ENCODE results near the gene BOC.
A peak's percentile ranks its signal among the peaks of the same experiment; 100 is the strongest.
"Not testable (repeated sequence)": the region's sequence is repeated elsewhere in the genome, so short reads cannot be mapped to it uniquely, and the experiment has no call there.

The BOC gene, protein sequence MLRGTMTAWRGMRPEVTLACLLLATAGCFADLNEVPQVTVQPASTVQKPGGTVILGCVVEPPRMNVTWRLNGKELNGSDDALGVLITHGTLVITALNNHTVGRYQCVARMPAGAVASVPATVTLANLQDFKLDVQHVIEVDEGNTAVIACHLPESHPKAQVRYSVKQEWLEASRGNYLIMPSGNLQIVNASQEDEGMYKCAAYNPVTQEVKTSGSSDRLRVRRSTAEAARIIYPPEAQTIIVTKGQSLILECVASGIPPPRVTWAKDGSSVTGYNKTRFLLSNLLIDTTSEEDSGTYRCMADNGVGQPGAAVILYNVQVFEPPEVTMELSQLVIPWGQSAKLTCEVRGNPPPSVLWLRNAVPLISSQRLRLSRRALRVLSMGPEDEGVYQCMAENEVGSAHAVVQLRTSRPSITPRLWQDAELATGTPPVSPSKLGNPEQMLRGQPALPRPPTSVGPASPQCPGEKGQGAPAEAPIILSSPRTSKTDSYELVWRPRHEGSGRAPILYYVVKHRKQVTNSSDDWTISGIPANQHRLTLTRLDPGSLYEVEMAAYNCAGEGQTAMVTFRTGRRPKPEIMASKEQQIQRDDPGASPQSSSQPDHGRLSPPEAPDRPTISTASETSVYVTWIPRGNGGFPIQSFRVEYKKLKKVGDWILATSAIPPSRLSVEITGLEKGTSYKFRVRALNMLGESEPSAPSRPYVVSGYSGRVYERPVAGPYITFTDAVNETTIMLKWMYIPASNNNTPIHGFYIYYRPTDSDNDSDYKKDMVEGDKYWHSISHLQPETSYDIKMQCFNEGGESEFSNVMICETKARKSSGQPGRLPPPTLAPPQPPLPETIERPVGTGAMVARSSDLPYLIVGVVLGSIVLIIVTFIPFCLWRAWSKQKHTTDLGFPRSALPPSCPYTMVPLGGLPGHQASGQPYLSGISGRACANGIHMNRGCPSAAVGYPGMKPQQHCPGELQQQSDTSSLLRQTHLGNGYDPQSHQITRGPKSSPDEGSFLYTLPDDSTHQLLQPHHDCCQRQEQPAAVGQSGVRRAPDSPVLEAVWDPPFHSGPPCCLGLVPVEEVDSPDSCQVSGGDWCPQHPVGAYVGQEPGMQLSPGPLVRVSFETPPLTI

DNA sequence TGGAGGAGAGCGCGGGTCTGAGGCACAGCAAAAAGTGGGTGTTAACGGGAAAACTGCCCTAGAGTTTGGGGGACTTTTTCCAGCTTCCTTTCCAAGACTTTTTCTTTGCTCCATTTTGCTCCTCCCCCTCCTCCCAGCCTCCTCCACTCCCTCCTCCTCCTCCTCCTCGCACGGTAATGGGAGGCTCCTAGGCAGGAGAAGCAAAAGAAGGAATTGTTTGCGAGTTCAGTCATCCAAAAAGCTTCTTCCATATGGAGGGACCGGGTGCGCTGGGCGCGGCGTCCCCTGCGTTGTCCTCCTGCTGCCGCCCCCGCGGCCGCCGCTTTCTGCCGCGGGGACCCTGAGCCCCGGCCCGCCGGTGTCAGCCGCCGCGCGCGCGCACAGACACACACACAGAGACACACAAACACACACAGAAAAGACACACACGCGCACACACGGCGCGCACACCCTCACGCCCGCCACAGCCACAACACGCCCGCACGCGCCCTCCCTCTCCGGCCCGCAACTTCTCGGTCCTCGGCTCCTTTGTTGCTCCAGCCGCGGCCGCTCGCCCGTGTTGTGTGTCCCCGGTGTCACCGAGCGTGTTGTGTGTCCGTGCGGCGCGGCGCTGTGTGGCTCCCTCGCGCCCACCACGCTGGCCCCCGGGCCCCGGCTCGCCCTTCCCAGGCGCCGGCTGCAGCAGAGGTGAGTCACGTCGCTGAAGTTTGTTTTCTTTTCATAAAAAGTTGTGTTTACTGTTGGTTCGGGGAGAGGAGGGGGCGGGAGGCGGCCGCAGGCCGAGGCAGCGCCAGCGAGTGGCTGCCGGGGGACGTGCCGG is at the start of gene BOC:
BOC (plus strand) TSS at position 228 of the 820 bp plus-strand sequence. CDS start 38,246 bp downstream, outside the sequence.
- DNase-seq (ENCODE audit: low spot score): peak; percentile 61

DNA sequence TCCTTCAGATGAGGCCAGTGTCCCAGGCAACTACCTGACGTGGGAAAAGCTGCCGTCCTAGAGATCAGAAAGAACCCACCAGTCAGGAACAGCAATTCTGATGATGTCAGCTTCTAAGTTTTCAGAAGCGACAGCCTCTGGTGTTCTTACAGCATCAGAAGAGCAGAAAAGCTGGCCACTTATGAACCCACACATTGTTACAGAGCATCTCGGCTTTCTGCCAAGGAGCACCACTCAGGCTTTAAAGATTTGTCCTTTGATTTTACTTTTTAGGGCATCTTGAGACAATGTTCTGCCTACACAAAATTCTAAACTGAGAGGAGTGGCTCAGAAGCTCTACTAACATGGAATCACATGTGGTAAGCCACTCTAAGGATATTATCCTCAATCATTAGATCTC is 49.7 kb upstream of the BOC start:
- DNase-seq (ENCODE audit: low spot score): no peak

DNA sequence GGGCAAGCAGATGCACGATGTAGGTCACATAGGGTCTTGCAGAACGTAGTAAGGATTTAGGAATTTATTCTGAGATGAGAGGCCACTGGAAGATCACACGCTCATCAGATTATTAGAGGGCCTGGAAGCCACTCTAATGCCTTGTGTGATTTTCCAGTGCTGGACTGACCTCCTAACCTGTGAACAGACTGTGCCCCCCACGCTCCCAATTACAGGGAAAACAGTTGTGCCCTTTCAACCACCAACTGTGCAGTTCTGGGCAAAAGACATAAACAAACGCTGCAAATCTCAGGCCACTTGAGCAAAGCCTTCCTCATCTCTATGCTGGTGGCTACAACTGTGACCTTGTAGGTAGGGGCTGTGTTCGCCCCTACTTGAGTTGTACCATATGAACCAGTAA is 48.2 kb upstream of the BOC start:
- no peak for DNase-seq (ENCODE audit: low spot score)

DNA sequence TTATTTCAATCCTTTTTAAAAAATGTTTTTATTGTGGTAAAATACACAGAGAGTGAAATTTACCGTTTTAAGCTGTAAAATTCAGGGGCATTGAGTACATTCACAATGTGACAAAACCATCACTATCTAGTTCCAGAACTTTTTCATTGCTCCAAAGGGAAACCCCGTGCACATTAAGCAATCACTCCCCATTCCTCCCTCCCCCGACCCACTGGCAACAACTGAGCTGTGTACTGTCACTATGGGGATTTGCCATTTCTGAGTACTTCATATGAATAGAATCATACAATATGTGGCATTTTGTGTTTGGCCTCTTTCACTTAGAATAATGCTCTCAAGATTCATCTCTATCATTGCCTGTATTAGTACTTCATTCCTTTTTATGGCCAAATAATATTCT is 45.5 kb upstream of the BOC start:
- no peak for DNase-seq (ENCODE audit: low spot score)

DNA sequence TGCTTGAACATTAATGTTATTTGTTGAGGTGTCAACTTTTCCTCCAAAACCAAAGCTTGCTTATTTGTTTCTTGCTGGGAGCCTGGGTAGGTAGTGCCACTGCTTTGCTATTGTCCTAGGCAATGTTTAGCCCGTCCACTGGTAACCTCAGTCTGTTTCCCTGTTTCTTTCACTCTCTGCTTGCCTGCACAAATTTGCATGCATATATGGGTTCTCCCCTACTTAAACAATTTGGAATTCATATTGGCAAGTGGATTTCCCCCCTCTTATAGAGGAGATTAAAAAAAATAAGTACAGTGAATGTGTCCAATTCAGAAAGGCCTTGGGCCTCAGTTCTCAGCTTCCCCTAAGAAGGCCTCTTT is 45.0 kb upstream of the BOC start:
- no peak for DNase-seq (ENCODE audit: low spot score)

DNA sequence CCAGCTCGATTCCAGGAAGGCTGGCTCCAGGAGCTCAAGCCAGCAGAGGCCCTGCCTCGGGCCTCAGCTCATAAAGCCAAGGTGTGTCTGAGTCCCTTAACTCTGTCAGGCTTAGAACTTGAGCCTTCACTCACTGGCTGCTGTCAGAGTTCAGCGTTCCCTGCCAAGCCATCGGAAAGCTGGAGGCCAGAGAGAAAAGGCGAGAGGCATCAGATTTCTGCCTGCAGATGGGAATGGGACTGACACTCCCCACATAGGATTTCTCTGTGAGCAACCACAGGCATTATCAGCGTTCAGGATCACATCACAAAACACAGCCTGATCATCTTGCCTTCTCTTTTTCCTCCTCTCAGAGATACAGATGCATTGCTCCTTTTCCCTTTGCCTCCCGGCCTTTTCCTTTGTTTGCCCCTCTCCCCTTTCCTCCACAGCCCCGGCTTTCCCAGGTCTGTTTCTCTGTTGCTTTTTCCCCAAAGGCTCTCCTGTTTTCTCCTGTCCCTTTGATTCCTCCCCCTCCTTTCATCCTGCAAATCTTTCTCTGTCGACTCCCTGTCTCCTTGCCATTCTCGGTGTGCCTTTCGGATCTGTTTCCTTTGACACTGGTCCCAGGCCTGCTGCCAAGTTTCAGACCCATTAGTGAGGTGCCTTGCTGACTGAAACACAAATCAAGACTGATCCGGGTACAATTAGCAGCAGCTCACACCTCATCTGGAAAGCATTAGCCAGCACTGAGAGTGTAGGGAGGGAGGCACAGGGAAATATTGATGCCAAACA is 44.5 kb upstream of the BOC start:
- DNase-seq (ENCODE audit: low spot score): no peak

DNA sequence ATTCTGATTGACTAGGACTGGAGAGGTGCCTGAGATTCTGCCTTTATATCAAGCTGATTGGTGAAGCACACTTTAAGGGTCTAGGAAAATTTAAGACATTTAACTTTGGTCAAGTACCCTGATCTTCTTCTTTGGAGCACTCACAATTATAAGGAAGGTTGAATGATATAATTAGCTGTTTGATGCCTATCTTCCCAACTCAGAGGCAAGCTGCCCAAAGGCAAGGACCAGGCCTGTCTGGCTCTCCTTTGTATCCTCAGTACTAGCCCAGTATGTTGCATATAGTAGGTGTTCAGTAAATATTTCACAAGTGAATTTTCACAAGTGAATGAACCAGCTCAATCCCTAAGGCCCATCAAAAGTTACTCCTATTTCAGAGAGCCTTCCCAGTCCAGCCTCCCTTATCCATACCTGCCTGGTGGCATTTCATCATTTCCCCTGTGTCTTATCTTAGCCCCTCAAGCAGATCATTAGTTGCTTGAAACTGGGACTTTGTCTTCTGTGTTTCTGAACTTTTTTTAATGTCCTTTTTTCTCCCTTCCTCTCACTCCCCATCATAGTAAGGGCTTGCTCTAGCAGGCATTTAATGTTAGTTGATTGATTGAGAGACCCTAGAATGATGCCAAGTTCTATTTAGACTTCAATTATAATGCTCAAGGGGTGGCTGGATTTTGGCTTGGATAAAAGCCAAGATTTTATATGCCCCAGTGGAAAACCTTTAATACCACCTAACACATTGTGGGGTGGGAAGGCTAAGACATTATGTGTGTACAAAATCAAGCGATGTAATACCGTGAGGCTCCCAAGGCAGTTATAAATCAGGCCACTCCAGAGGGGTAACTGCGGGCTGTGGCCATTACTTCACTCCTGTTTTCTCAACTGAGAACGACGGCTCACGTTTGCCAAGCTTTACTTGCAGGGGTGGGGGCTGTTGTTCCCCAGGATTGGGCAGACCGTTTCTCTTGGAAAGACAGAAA is 43.2 kb upstream of the BOC start:
- no peak for DNase-seq (ENCODE audit: low spot score)

DNA sequence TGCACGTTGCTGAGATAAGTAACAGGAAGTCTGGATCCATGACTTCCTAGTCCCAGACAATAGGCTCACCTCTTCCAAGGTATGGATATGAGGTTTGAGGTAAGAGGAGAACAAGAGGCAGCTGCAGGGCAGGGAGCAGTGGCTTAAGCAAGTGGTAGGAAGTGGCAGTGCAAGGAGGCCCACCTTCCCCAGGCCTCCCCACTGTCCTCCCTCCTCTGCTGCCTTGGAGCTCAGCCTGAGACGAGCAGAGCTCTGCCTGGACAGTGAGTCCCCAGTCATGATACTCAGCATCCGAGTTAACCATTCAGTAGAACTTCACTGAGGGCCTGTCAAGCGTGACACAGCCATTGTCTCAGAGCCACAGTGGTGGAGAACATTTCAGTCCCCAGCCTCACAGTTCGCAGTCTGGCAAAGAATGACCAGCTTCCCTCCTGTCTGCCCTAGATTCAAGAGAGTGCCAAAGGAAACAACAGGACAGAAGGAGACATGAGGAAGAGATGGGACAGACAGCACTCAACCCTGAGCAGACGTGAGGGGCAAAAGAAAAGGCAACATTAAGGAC is 41.4 kb upstream of the BOC start:
- no peak for DNase-seq (ENCODE audit: low spot score)

DNA sequence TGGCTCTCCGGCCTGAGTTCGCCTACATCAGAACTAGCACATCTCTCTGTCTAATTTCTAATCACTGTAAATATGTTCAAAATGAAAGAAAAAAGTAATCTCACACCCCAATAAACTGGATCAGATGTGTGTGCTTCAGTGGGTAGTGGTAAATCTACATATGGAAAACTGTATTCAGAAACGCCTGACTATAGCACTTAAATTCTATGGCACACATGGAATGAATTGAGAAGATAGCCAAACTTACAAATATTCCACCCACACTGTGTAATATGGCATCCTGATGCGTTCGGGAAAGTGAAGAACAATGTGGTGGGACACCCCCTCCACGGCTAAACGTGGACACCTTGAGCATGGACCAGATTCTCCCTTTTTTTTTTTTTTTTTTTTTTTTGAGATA is 40.6 kb upstream of the BOC start:
- DNase-seq (ENCODE audit: low spot score): no peak

DNA sequence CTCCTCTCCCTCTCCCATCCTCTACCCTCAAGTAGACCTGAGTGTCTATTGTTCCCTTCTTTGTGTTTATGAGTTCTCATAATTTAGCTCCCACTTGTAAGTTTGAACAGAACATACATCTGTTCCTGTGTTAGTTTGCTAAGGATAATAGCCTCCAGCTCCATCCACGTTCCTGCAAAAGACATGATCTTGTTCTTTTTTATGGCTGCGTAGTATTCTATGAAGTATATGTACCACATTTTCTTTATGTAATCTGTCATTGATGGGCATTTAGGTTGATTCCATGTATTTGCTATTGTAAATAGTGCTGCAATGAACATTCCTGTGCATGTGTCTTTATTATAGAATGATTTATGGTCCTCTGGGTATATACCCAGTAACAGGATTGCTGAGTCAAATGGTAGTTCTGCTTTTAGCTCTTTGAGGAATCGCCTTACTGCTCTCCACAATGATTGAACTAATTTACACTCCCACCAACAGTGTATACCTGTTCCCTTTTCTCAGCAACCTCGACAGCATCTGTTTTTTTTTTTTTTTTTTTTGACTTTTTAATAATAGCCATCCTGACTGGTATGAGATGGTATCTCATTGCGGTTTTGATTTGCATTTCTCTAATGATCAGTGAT is 39.6 kb upstream of the BOC start:
- not testable (repeated sequence) for DNase-seq (ENCODE audit: low spot score)

DNA sequence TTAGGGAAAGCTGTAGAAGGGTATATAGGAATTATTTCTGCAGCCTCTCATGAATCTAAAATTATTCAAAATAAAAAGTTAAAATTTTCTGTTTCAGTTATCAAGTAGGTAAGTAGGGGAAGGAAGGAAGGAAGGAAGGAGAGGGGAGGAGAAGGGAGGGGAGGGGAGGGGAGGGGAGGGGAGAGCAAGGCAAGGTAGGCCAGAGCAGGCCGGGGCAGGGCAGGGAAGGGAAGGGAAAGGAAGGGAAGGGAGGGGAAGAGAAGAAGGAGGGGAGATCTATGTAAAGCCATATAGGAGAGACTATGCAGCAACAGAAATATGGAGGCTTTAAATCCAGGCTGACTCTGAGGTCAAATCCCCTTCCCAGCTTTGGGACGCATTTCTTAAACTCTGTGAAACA is 38.3 kb upstream of the BOC start:
- no peak for DNase-seq (ENCODE audit: low spot score)

DNA sequence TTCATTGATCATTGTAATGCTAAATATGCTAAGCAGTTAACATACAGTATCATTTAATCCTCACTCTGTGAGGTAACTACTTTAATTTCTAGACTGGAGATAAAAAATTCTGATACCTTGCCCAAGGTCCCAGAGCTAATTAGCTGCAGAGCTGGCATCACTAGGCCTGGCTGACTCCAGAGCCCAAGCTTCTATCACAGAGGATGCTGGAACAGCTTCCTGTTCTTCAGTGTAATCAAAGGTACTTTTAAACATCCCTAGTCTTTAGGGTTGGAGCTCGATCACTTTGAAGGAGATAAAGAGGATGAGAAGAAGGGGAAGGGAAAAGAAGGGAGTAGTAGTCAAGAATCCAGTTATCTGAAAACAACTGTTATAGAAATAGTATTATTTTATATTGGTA is 37.1 kb upstream of the BOC start:
- no peak for DNase-seq (ENCODE audit: low spot score)

DNA sequence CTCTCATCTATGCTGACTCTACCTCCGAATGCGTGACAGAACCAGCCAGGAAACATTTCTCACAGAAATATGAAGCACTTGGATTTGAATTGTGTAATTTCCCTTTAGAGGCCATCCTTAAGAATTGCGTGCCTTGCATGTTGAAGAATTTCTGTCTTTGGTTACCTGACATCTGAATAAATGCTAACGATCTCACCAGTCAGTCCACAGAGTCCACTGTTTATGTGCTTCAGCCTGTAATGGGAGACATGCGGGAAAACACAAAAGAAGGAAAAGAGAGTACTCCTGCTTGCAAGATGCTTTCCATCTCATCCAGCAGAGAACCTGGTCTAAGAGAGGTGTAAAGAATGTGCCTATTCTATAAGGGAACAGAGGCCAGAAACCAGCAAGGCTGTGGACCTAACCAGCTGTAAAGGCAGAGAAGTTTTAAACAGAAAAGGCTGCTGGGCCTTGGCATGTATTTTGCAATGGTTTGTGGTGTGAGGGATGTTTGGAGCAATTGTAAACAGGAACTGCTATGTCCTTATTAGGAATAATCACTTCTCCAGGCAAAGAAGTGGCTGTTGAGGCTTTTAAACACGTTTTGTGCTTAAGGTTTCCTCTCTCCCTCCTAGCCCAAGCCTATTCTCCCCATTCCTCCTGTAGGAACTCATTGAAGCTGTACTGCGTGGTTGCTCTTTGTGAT is 36.4 kb upstream of the BOC start:
- no peak for DNase-seq (ENCODE audit: low spot score)

DNA sequence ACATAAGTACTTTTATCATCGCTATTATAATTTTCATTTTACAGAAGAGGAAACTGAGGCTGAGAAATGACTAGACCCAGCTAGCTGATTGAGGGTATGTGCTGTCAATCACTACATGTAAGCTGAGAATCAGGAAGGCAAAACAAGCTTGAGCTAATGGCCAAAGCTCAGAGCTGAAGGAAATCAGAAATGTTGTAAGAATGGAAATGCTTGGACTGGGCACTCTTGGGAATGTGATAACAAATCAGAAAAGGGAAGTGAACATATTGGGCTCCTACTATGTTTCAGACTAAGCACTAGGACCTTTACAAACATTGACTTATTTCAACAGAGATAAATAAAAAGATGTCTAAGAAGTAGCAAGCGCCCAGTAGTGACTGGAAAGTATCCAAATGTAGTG is 33.8 kb upstream of the BOC start:
- no peak for DNase-seq (ENCODE audit: low spot score)

DNA sequence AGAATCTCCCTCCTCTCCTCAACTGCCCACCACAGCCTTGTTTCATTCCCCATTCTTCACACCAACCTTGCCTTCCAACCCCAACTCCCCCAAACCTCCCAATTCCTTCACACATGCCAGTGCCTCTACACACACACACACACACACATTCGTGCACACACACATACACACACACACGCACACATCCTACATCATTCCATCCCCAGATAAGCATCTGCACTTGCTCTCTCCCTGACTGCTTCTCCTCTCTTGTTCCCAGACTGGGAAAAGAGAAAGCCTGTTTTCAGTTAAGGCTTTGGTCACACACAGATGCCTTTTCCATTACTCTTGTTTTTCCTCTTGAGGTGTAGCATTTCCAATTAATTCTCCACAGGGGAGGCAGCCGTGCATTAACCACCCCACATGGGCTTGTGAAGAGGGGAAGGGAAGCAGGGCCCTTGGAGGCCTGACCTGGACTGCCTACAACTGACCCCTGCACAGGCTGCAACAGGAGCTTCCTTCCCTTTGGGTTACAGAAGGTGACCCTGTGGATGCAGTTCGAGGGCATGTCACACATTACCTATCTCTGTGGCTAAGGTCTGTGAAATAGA is 32.0 kb upstream of the BOC start:
- DNase-seq (ENCODE audit: low spot score): no peak

DNA sequence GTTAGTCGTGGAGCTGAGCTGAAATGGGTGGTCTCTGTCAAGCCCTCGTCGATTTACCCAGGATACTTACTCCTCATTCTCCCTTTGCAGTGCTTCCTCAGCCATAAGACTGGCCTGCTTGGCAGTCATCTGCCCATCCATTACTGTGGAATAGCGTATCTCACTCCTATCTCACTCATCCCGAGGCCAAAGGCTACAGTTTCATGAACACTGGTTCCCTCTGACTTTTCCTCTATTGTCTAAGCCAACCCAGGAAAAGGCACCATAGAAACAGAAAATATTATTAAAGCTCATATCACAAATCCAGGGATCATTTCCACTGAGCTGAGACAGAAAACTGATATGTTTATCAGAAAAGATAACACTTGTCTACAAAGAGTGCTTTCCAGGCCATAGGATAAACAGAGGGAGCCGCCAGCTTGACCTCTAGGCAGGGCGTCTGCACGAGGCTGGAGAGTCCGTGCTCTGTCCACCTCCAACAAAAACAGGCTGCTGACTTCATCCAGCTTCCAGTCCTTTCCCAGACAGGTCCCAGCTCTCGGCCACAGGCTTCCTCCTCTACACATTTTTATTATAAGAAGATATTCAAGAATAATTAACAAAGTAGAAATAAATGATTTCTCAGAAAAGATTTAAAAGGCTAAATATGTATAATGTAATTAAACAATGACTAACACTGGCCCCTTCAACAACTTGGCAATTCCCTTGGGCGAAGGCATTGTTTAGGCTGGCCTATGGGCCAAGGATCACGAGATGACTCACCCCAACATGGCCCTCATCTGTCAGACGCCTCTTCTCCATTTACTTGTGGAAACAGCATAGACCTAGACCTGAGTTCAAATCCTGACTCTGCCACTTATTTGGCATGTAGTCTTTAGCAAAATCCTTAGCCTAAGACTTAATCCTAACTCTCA is 27.4 kb upstream of the BOC start:
- DNase-seq (ENCODE audit: low spot score): no peak

DNA sequence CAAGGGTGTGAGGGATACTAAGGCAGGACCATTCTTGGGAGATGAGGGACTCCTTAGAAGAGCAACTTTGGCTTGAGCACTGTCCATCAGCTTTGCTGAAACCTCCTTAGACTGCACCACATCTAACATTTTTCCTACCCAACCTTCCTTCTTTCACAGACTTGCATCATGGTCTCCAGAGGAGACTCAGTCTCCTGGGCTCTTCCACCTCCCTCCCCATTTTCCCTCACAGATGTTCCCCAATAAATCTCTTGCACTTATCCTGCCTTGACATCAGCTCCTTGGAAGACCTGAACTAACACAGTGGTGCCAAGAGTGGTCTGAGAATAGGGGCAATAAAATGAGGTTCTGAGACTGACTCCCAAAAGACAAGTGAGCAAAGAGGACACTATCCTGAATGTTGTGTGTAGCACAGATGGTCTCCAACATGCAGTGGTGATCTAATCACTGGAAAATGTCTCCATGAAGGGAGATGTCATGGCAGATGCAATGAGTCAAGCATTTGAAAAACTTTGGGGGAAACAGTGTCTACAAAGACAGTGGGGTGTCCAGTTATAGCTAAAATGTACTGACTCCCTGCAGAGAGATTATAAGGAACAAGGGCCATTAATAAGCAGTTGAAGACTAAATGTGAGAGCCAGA is 26.0 kb upstream of the BOC start:
- no peak for DNase-seq (ENCODE audit: low spot score)

All from HuH-7.5 (cell line).